DMS79 (cell line): ENCODE results near the gene NRIP3.
"Not testable (repeated sequence)": the region's sequence is repeated elsewhere in the genome, so short reads cannot be mapped to it uniquely, and the experiment has no call there.

Experiments
- DNase-seq: peaks from one replicate; lab custom pipeline; 2025; lab: John Stamatoyannopoulos, UW

NRIP3 gene

DNA sequence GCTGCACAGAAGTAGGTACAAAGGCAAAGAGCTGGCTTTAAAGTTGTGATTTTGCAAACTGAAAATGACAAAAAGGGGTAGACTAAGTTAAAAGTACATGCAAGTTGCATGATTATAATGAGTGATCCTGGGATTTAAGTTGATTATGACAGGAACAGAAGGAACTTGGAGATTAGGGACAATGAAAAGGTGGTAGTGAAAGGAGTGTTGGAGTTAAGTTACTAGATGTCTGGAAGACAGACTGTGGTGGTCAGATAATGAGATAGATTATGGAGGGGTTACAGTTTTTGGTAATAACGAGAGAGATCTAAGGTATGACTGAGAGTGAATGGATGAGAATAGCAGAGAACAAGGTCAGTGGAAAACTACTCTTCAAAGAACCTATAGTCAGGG is 31.9 kb downstream of the NRIP3 start:
- DNase-seq = no peak

DNA sequence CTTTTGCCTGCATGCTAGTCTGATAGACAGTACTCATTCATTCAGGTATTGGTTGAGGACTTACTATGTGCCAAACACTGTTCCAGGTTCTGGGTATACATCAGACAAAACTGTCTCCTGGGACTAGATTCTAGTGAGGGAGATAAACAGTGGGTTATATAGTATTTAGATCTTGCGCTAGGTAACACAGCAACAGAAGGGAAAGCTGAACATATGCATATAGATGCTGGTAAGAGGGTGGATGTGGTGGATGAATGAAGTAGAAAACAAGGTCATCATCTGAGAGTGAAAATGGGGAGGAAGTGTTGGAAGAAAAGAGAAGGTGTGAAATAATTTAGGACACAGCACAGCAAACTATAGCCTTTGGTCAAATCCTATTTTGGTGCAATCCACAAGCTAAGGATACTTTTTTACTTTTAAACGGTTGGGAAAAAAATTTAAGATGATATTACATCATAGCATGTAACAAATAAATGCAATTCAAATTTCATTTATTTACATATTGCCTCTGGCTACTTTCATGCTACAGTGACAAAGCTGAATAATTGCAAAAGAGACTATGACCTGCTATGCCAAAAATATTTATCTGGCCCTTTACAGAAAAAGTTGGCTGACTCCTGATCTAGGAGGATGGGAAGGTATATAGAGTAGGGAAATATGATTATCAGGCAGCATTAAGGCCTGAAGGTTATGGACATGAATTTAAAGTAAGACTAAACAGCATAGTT is 32.4 kb downstream of the NRIP3 start:
- no peak for DNase-seq

DNA sequence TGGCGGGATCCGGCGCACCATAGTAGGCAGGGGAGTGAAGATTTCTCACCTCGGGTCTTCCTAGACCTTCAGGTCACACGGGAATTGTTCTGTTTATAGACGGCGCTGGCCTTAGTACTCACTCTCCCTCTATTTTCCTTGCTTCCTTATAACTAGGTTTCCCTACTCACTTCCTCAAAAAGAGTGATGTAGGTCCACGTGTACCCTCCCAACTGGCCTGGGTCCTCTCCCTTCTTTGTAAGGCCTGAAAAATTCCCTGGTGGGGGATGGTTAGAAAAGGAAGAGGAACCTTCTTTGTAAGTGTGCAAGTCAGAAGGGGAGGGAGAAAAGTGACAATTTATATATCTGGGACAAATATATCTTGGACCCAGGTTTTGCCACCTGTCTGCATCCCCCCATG is 36.6 kb downstream of the NRIP3 start:
- DNase-seq = no peak

GRCh38 chr11:8964324-8965320 is 39.2 kb downstream of the NRIP3 start, which contains the start of gene TMEM9B:
TMEM9B (minus strand) TSS chr11:8964442; CDS start chr11:8964313, 129 bp downstream.
- DNase-seq = peak; percentile 70

- DNase-seq = peak; percentile 72
These were observed 40.1 kb downstream of the NRIP3 start for GRCh38 chr11:8963569-8964323.

DNA sequence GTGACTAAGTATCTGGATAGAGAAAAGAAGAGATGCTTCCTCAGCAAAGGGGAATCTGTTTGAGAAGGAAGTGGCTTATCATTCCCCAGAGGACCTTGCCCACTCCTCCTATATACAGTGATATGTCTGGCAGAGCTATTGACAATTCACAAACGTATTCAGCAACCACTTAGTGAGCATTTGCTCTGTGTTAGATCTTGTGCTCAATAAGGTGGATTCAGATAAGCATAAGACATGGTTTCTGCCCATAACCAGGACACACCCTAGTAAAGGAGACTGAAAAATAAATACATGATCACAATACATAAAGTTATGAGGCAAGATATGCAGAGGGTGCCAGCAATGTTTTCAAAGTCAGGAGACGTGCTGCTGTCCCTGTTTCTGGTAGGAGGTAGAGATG is 41.0 kb downstream of the NRIP3 start:
- DNase-seq = no peak

DNA sequence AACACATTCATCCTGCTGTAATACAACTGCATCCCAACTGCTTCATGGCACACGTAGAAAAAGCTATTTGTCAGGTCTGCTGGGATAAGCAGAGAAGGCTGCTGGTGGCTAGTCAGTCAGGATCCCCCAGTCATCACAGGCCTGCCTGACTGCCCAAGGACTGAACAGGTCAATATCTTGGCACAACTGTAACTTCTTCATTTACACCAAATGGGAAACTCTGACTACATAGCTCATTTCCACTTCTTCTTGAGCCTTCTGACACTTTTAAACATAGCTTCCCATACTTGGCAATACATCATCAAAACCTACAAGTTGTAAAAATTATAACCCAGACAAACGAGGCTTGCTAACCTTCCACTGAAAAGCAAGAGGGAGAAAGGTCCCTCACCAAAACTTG is 42.4 kb downstream of the NRIP3 start:
- DNase-seq = no peak

GRCh38 chr11:8959546-8960166 is 44.1 kb downstream of the NRIP3 start:
- peak; percentile 53 for DNase-seq

GRCh38 chr11:8956860-8957259 is 46.9 kb downstream of the NRIP3 start:
- DNase-seq = no peak

GRCh38 chr11:8948886-8949285 is 54.9 kb downstream of the NRIP3 start:
- DNase-seq = no peak

GRCh38 chr11:8947230-8947943 is 56.4 kb downstream of the NRIP3 start:
- no peak for DNase-seq

GRCh38 chr11:8942518-8943066 is 61.2 kb downstream of the NRIP3 start, which contains the start of gene ASCL3:
ASCL3 (minus strand) TSS chr11:8943016; CDS start chr11:8938161, 4,855 bp downstream.
- no peak for DNase-seq

DNA sequence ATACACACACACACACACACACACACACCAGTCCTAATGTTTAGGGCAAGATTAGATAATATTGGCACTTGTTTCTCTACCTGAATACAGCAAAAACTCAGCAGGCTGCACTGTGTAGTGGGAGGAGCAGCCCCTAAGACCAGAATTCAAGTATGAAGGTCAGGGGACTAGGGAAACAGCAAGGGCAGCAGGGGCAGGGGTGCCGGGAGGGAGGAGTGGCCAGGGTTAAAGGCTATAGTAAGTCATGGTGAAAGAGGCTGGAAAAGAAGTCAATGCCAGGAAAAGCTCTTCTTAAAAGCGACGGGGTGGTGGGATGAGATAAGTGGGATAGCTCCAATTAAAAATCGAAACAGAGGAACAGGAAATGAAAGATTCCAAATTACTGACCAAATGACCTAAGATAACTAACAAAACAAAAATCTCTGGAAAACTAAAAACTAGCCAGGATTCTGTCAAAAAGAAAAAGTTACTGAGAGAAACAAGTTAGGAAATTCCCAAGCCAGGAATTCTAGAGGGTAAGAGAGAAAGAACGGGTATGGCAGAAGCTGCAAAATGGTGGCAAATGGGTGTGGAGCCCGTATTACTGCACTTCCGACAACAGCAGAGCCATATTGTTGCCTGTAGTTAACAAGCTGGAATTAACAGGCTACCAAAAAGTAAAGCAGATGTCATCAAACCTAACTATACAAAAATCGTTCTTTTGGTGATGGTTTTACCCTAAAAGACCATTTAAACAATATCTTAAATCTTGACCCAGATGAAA is 62.3 kb downstream of the NRIP3 start:
- no peak for DNase-seq

GRCh38 chr11:8937659-8938058 is 66.1 kb downstream of the NRIP3 start:
- DNase-seq = no peak

- DNase-seq = peak; percentile 40
These were observed 66.6 kb downstream of the NRIP3 start for GRCh38 chr11:8937159-8937558.

DNA sequence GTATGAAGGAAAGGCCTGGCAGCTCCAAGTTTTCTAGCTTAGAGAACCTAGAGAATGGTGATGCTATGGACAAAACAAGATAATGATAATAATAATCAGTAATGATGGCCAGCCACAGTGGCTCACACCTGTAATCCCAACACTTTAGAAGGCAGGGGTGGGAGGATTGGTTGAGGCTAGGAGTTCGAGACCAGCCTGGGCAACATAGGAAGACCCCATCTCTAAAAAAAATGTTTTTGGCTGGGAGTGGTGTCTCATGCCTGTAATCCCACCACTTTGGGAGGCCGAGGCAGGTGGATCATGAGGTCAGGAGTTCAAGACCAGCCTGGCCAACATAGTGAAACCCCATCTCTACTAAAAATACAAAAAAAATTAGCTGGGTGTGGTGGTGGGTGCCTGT is 68.0 kb downstream of the NRIP3 start:
- DNase-seq = not testable (repeated sequence)

DNA sequence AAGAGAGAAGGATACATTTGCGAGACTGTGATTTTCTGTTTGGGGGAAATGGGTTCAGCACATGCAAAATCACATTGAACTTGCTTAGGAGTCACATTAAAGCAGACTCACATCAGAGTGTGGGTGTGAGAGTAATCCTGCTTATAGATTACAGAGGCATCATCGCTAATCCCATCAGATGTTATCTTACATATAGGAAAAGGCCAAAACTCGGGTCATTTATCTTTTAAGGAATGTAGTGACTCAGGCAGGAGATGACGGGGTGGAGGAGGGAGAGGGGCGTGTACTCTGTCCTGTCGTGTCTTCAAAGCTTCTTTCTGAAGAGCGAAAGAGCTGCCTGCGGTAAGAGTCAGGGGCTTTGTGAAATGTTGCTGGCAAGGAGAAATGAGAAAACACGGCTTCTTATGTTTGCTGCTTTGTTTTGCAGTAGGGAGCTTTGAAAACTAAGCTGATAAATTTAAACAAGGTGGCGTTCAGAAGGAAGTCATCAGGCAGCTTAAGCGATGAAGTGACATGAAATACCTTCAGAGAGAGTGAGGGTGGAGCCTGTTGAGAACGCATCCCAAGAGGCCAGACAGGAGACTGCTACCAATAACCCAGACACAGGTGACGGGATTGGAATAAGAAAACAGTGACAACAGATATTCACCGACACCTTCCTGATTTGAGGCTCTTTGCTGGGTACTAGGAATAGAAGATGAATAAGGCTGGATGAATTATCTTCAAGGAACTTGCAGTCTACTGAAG is 68.9 kb downstream of the NRIP3 start:
- no peak for DNase-seq

DNA sequence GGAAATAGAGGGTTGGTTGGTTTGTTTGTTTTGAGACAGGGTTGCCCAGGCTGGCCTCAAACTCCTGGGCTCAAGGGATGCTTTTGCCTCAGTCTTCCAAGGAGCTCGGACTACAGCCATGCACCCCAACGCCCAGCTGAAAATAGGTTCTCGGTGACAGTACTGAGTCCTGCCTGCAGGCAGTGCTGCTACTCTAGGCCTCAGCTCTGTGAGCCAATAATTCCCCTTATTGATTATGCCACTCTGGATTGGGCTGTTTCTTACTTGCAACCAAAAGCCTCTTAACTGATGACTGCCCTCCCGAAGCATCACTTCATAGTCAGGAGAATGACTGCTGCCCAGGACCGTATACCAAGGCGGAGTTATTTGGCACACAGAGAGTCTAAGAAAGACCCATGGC is 69.9 kb downstream of the NRIP3 start:
- no peak for DNase-seq

DNA sequence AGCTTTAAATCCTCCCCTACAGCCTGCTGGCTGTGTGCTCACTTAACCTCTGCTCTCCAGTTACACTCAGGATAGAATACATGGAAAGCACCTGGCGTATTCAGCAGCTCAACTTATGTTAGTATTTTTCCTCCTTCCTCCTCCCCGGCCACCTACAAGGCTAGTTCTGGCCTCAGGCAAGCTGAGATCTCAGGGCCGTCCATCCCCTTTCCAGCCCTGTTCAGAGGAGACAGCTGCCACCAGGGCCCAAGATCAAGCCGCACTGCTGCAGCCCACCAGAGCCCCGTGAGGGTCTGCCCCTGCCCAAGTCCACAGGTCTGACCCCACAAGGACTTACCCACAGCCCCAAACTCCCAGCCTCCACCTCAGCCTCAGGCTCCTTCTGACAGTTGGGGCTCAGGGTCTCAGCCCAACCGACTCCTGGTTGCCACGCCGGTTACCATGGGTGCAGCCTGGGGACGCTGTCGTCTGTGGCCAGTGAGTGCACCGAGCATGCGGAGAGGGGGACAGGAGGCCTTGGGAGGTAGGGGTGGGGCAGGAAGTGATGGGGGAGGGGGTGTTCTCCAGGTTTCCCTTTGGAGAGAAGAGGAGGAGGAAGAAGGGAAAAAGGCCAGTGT is 71.1 kb downstream of the NRIP3 start, which contains the start of gene C11orf16:
Gene C11orf16, minus strand, starts transcription at position 384 of the 617 bp plus-strand sequence. CDS start 639 bp downstream, outside the sequence.
- no peak for DNase-seq
